ACHN (cell line): Measurements from ENCODE around the gene BSN.

ENCODE experiments used
- DNase-seq: peaks from one replicate; pipeline ENCODE4 v3.0.0-alpha.2; 2015
- in situ Hi-C: cut with HindIII; loops from 2 replicates; pipeline ENCODE4 v1.10.0; 2017; ENCODE audit warnings: low sequenced_read_pairs, low pct_ligation_motif_present, low pct_unique_long_range_greater_than_20kb

BSN gene

DNA sequence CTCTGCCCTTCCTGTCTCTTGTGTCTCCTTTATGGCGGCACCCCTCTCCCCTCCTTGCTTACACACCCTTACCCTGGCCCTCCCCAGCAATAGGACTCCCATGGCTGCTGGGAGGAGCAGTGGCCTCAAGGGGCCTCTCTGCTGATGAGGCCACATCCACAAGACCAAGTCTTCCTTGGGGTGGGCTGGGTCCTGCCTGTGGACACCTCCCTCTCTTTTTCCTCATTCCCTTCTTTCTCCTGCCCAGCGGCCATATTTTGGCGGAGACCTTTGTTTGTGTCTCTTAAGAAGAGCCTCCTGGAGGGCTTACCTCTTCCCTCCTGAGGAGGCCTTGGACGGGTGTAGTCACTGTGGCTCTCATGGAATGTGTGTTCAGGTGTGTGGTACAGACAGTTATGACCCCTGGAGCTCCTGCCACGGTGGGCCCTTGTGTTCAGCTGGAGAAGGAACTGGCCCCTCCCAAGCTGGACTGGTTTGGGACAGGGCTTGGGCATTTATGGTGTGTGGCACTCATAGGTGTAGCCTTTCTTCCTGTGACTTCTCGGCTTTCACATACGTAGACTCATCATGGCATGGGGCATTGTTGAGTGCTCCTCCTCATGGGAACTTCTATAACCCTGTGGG, 63.2 kb downstream of the BSN start:
- no peak for DNase-seq
- in situ Hi-C loops = no loop called here

DNA sequence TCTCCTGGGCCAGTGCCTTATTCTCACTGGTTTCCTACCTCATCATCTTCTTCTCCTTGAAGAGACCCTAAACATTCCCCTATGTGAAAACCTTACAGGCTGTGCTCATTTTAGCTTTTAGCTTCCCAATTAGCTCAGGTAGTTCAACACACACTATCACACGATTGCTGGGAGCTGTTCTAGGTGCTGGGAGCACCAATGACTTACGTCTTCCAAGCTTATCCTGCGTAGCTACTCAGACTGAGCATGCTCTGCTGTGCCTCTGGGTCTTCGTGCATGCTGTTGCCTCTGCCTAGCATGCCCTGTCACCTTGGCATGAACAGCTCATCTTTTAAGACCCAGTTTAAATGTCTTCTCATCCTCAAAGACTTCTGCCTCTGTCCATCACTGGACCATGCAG, 64.1 kb downstream of the BSN start:
- in situ Hi-C loops = no loop called here
- no peak for DNase-seq

DNA sequence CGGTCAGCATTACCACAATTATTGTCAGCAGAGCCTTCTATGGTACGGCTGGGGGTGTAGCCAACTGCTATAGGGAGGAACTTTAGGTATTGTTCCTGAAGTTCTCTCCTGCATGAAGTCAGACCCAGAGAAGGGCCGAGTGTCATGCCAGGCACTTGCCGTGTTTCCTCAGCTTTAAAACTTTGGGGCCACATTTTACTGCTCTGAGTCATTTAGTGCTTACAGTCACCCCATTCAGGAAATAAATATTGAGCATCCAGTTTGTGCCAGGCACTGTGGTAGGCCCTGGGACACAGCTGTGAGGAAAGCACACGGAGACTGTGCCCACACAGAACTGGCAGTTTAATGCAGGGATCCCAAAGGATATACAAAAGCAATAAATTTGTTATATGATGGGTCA, 65.4 kb downstream of the BSN start:
- in situ Hi-C loops = no loop called here
- DNase-seq = no peak

DNA sequence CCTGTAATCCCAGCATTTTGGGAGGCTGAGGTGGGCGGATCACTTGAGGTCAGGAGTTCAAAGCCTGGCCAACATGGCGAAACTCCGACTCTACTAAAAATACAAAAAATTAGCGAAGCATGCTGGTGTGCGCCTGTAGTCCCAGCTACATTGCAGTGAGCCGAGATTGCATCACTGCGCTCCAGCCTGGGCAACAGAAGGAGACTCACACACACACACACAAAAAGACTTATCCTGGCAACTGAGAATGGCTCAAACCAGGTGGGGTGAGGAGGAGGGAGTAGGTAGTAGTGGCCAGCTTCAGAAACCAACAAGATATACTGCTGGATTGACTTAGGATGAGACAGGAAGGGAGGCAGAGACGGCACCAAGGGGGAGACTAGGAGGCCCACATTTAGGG, 66.5 kb downstream of the BSN start:
- in situ Hi-C loops = no loop called here
- DNase-seq = no peak

DNA sequence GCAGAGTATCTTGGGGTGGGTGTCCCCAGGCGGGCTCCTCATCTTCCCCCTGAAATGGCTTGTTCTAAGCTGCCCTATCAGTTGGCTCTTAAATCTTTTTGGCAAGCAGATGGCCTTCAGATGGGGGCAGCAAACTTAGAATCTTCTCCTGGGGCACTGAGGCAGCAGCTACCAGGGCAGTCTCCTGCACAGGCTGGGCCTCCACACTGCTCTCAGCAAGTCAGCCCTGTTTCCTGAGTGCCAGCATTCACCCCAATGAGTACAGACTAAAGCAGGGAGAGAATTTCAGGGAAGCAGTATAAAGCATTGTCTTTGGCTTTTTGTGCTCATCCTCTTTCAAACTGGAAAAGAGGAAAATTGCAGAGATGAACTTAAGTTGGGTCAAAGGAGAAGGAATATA, 68.8 kb downstream of the BSN start:
- in situ Hi-C loops = no loop called here
- DNase-seq = no peak

DNA sequence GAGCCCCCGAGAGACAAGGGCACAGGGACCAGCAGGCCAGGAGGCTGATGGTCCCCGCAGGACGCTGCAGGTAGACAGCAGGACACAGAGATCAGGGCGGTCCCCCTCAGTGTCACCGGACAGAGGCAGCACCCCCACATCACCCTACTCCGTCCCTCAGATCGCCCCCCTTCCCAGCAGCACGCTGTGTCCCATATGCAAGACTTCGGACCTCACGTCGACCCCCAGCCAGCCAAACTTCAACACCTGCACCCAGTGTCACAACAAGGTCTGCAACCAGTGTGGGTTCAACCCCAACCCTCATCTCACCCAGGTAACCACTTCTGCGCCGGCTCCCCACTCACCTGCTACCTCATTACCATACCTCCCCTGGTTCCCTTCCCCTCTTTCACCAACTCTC, 70.8 kb downstream of the BSN start:
- in situ Hi-C loops = no loop called here
- DNase-seq = no peak

DNA sequence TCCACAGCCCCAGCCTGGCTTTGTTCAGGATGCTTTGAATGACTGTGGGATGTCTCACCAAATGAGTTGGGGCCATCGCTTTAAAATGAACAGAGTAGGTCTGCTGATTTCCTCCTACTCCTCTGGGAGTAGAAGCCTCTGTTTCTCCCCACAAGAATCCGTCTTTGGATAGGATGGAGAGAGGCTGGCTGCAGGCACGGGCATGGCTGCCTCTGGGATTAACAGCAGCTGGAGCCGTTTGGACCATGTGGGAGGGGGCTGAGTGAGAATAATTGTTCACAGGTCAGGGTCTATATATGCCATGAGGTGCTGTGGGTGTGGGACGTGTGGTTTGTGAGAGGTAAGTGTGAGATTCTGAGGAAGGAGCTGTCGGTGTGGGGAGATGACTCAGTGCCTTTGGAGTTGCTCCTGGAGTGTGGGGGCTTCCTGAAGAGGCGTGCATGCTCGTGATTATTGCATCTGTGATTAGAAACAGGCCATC, 71.9 kb downstream of the BSN start:
- no peak for DNase-seq
- in situ Hi-C loops = no loop called here

DNA sequence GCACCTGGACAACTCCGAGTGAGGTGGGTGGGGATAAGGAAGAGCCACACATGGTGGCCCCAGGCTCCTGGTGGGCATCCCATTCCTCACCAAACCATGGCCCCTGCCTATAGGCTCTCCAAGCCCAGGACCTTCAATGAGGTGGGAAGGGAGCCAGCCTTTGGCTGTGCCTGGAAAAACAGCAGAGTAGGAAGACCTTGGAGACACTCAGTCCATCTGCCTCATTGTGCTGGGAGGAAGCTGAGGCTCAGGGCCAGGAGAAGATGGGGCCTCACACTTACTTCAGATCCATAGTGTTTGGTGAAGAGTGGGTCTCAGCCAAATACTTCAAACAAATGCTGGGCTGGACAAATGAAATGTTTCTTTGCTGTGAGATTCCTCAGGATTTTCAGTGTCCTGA, 72.5 kb downstream of the BSN start:
- in situ Hi-C loops = no loop called here
- DNase-seq = no peak

DNA sequence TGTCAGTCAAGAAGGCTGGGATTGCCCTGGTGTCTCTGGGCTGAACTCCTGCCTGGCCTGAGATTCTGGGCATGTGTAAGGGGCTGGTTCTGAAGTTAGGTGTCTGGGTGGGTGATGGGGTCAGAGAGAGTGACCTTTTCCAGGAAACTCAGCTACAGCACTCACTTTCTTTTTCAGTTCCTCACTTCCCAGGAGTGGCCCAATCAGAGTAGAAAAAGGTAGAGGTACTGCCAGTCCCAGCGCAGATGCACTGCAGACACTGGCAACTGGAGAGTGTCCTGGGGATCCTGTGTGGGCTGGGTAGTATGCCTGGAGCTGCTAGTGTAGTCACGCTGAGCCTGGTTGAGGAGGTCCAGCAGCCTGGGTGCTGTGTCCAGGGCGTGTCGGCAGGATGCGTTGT, 73.4 kb downstream of the BSN start:
- in situ Hi-C loops = no loop called here

DNA sequence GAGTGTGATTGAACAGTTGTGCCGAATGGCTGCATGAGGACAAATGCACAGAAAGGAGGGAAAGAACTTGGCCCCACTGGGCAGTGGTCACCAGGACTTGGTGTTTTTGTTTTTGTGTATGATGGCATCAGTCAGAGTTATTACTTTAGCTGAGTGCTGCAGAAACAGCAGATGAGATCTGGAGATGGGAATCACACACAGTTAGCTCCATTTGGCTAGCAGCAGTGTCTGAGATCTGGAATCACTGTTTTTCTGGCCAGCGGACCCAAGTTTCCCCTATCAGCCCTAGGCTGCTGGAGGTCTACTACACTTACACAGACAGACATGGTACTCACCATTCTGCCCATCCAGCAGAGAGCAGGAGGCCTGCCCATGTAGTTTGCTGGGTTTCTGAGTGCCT, 74.0 kb downstream of the BSN start:
- in situ Hi-C loops = no loop called here
- DNase-seq = no peak

More for the DNA sequence above, 73.4 kb downstream of the BSN start:
- DNase-seq = no peak

DNA sequence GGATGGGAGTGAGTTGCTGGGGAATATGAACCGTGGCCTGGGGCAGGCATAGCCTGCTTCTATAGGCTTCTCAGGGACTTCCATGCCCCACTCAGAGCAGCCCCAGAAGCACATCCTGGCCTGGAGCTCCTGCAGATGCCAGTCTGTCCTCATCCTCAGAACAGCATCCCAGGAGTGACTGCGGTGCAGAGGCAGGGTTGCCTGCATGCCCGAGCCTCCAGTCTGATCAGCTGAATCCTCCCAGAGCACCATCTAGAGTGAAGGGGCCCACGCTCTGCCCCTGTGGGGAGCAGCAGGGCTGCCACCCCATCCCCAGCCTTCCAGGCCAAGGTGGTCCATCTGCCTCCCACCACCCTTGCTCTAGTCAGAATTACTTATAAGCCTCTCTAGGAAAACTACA, 75.2 kb downstream of the BSN start:
- no peak for DNase-seq
- in situ Hi-C loops = no loop called here

DNA sequence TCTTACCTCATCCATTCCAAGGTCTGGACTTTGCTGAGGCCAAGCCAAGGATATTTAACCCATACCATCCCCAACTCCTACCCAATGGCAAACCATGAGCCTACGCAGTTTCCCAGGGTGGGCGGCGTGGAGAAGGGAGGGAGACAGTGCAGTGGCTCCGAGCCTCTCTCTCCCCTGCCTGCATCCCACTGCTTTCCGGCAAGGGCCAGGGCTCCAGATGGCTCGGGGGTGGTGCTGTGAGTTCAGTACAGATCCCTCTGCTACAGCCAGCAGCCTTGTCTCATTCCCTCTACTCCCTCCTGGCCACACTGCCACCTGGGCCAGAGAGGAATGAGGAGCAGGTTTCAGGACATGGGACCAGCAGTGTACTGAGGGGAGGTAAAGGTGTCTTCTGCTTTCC, 75.6 kb downstream of the BSN start:
- in situ Hi-C loops = no loop called here

DNA sequence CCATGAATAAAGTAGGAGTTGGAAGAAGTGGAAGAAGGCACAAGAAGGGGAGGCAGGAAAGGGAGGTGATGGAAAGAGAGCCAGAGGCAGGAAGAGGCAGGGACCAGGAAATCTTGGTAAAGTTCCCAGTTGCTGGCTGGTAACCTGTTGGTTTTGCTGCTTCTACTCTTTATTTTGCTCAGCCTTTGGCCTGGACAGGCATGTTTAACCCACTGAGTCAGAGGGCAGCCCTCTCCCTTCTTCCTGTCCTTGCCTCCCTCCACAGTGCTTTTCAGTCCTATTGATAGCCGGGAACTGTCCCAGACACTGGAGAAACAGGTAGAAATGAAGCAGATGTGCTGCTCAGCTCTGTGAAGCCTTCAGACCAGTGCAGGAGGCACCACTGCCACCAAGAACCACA, 76.5 kb downstream of the BSN start:
- no peak for DNase-seq
- in situ Hi-C loops = no loop called here

More for the DNA sequence above, 75.6 kb downstream of the BSN start:
- DNase-seq = no peak

DNA sequence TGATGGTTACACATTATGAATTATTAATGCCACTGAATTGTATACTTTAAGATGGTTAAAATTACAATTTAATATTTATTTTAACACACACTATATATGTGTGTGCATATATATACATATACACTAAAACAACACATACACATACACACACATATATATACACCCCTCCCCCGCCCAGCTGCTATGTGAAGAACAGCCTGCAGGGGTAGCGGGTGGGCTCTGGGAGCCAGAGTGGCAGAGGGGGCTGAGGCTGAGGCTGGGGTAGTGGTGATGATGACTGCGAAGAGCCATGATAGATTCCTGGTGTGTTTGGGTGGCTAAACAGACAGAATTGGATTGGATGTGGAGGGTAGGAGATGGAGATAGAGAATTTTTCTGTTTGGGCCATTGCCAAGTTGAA, 80.5 kb downstream of the BSN start:
- in situ Hi-C loops = no loop called here
- no peak for DNase-seq

DNA sequence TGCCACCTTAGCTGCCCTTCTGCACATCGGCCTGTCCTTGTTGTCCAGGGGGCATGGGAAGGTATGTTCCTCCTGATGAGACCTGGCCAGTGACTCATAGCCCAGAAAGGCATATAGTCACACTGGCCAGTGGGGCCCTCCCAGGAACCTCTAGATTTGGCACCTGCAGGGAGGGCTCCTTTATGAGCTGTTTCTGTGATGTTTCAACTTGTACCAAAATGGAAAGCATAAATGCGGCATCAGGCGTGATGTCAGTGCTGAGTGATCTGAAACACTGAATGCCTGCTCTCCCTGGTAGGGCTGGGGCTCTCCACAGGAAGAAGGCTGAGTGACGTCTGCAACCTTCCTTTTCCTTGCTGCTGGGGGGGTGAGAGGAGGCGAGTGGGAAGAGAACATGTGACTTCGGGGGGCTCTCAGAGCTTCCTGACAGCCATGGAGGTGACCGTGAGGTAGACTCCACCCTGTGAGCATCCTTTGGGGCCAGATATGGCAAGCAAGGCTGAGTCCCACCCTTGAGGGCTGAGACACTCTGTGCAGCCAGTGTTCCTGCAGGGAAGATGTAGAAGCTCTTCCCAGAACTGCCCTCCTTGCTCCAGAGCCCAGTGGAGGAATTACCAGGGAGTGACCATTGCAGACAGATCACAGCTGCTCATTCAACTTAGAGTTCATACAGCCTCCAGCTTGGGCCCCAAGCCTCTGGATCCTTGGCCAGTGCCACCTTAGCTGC, 82.8 kb downstream of the BSN start:
- in situ Hi-C loops = no loop called here
- no peak for DNase-seq

DNA sequence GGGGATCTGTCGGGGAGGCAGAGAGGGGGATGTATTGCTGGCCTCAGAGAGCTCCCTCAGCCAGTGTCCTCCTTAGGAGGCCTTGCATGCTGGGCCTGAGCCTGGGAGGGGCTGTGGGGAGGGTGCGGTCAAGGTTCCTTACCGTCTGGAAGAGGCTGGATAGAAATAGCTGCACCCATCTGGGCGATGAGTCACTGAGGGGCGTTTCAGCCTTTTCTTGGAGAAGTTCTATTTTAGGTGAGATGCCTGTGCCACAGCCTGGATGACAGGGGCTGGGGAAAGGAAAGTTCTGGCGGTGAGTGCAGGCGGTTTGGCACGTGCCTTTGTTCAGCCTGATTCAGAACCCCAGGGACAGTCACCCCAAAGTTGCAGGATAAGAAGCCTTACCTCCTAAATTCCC, 84.2 kb downstream of the BSN start:
- DNase-seq = peak; percentile 45
- in situ Hi-C loops = no loop called here

DNA sequence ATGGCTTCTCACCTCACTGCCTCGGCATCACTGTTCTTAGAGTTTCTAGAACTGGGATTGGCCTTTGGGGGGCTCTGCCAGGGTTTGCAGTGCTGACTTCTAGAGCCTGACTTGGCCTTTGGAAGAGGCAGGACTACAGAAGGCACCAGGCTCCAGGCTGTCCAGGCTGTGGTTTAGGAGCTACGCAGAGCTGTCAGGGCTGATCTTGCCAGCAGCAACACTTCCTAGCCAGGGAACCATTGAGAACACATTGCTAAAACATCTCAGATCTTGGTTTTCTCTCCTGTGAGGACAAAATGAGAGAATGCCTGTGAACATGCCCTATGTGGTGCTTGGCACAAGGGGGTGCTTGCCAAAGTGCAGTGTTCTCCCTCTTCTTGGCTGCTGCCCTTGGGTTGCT, 85.3 kb downstream of the BSN start:
- in situ Hi-C loops = no loop called here
- no peak for DNase-seq

DNA sequence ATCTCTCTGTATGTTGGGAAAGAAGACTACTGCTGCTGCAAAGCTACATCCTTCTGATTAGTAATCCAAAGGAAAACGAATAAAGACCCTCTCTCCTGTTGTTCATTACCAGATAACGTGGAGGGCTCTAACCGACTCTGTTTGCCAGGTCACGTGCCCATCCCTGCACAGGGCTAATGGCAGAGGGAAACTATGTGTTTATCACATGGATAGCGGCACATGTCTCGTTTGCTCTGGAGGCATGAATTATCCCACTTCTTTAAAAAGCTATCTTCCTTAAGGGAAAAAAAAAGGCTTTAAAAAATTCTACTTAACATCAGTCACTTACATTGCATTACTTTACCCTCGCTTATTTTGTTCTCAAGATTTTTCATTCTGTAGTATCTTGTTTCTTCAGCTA, 87.0 kb downstream of the BSN start:
- in situ Hi-C loops = no loop called here
- no peak for DNase-seq

DNA sequence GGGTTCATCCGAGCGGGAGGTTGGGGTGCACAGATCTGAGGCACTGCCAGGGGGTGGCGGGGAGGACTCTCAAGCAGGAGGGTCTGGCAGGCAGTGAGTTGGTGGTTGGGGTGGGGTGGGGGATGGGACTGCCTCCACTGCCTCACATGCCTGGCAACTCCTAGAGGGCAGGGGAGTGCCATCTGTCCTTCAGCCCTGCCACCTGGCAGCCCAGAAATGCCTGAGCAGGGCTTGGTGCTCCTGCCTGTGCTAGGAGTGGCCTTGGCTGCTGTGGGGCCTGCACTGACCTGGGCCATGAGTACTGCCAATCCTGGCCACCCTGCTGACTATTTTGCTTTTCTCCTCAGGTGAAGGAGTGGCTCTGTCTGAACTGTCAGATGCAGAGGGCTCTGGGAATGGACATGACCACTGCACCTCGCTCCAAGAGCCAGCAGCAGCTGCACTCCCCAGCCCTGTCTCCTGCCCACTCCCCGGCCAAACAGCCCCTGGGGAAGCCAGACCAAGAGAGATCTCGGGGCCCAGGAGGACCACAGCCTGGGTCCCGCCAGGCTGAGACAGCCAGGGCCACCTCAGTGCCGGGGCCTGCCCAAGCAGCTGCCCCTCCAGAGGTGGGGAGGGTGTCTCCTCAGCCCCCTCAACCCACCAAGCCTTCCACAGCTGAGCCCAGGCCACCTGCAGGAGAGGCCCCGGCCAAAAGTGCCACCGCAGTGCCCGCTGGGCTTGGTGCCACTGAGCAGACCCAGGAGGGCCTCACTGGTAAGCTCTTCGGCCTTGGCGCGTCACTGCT, 87.8 kb downstream of the BSN start:
- in situ Hi-C loops = no loop called here
- DNase-seq = no peak

DNA sequence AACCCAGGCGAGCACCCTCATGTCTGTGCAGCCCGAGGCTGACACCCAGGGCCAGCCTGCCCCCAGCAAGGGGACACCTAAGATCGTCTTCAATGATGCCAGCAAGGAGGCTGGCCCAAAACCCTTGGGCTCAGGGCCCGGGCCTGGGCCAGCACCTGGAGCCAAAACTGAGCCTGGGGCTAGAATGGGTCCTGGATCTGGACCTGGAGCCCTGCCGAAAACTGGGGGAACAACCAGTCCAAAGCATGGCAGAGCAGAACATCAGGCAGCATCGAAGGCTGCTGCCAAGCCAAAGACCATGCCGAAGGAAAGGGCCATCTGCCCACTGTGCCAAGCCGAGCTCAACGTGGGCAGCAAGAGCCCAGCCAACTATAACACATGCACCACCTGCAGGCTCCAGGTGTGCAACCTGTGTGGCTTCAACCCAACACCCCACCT, 88.5 kb downstream of the BSN start:
- in situ Hi-C loops = no loop called here
- no peak for DNase-seq
